NK-92 (cell line): Measurements from ENCODE around the gene CEMIP.

Source experiments
- DNase-seq: peaks from one replicate; lab custom pipeline; 2025; ENCODE audit not compliant: unreplicated experiment; lab: John Stamatoyannopoulos, UW

CEMIP gene

GRCh38 chr15:80841541-80841940, 62.4 kb downstream of the CEMIP start:
- DNase-seq: no peak

GRCh38 chr15:80844011-80844732, 65.0 kb downstream of the CEMIP start:
- no peak for DNase-seq

GRCh38 chr15:80846031-80846815, 67.1 kb downstream of the CEMIP start:
- DNase-seq: no peak

- DNase-seq: no peak
Observed at GRCh38 chr15:80849308-80849707, 70.1 kb downstream of the CEMIP start.

GRCh38 chr15:80850941-80851451, 71.8 kb downstream of the CEMIP start:
- no peak for DNase-seq

GRCh38 chr15:80852676-80853075, 73.5 kb downstream of the CEMIP start:
- DNase-seq: no peak

- no peak for DNase-seq
Observed at GRCh38 chr15:80854104-80854503, 74.9 kb downstream of the CEMIP start.

GRCh38 chr15:80855206-80855605, 76.0 kb downstream of the CEMIP start:
- no peak for DNase-seq

- DNase-seq: no peak
Observed at GRCh38 chr15:80856400-80856799, 77.2 kb downstream of the CEMIP start.

- no peak for DNase-seq
Observed at GRCh38 chr15:80856809-80857377, 77.7 kb downstream of the CEMIP start.

- DNase-seq: no peak
Observed at GRCh38 chr15:80861731-80862170, 82.6 kb downstream of the CEMIP start.

GRCh38 chr15:80864666-80865065, 85.5 kb downstream of the CEMIP start:
- no peak for DNase-seq

- DNase-seq: no peak
Observed at GRCh38 chr15:80866936-80867335, 87.8 kb downstream of the CEMIP start.

GRCh38 chr15:80870366-80870765, 91.2 kb downstream of the CEMIP start:
- no peak for DNase-seq

- no peak for DNase-seq
Observed at GRCh38 chr15:80870893-80871292, 91.7 kb downstream of the CEMIP start.

- no peak for DNase-seq
Observed at GRCh38 chr15:80871858-80872257, 92.7 kb downstream of the CEMIP start.

GRCh38 chr15:80873366-80873952, 94.3 kb downstream of the CEMIP start:
- DNase-seq: no peak

GRCh38 chr15:80875568-80876347, 96.6 kb downstream of the CEMIP start:
- DNase-seq: no peak

- no peak for DNase-seq
Observed at GRCh38 chr15:80876348-80876674, 97.1 kb downstream of the CEMIP start.

GRCh38 chr15:80878242-80878866, 99.2 kb downstream of the CEMIP start:
- no peak for DNase-seq
